HepG2 (cell line): Measurements from ENCODE around the gene PLD6. TPM values are rescaled to one million over a fixed set of nuclear protein-coding genes. Genes with fewer than 3 reads are reported as not detected.

Experiments used
- ATAC-seq: fragments of 200-7000 bp; cut with Tn5 transposase; 3 replicates; pipeline ENCODE4 v1.9.1; 2020; ENCODE audit warnings: mild to moderate bottlenecking, moderate library complexity
- BruUV-seq: library from RNA; stranded (reverse); fragments of 400-500 nt; replicated peaks from 2 replicates; lab custom pipeline; 2021; lab: Mats Ljungman, UMichigan
- CTCF ChIA-PET: fragments of 300-600 bp; formaldehyde crosslinking; extraction: SDS; loops from one replicate; lab custom pipeline; 2021; ENCODE audit warnings: low total read pairs, inconsistent platforms, low intra/inter-chr PET ratio; lab: Yijun Ruan, JAX
- POLR2A ChIA-PET: fragments of 350-600 bp; sonication (Branson Sonifier 250); formaldehyde crosslinking; loops from one replicate; lab custom pipeline; 2020; ENCODE audit warnings: antibody characterized with exemption, inconsistent platforms; lab: Yijun Ruan, JAX
- DNase-seq: peaks from one replicate; pipeline ENCODE4 v3.0.0-alpha.2; 2015; ENCODE audit warnings: low spot score
- FAIRE-seq: peaks from 3 replicates; lab custom pipeline; 2011; peaks lifted over from hg19 to GRCh38; lab: Jason Lieb, UNC
- H2AFZ ChIP-seq: one replicate; pipeline ENCODE4 v1.6.1; 2011; ENCODE audit warnings: low read length, inconsistent platforms
- H3K27ac ChIP-seq: fragments of 300-600 bp; 3 replicates; pipeline ENCODE4 v1.8.0; 2011; ENCODE audit warnings: mixed run types, mild to moderate bottlenecking, mixed read lengths, low read length, inconsistent platforms; ENCODE audit not compliant: insufficient read depth; ENCODE audit errors: extremely low read length
- H3K27me3 ChIP-seq, 2 experiments: fragments of 200-600 bp in 1 of 2; 2 replicates in 1 of 2; 3 replicates in 1 of 2; pipeline versions ENCODE4 v1.6.0 to v1.8.0; 2011; ENCODE audit warnings: low read length in 2 of 2, mild to moderate bottlenecking in 2 of 2, moderate library complexity in 2 of 2, inconsistent platforms in 1 of 2; ENCODE audit not compliant: insufficient read depth in 2 of 2, control insufficient read depth in 1 of 2
- H3K36me3 ChIP-seq, 2 experiments: fragments of 200-600 bp in 1 of 2; replicated peaks in 1 of 2; 2 replicates in 1 of 2; 3 replicates in 1 of 2; pipeline versions ENCODE4 v1.5.1 to v1.8.0; 2011; ENCODE audit warnings: low read length in 2 of 2, inconsistent platforms in 1 of 2; ENCODE audit not compliant: insufficient read depth in 2 of 2, control insufficient read depth in 1 of 2
- H3K4me1 ChIP-seq: 2 replicates; pipeline ENCODE4 v1.5.1; 2012; ENCODE audit warnings: low read length, inconsistent platforms; ENCODE audit not compliant: insufficient read depth
- H3K4me2 ChIP-seq: 2 replicates; pipeline ENCODE4 v1.6.0; 2011; ENCODE audit warnings: low read depth, low read length, inconsistent platforms
- H3K4me3 ChIP-seq, 3 experiments: fragments of 200-600 bp in 1 of 3; sonication (generic), shearing (Covaris generic) in 1 of 3; replicated peaks in 1 of 3; 2 replicates each; pipeline ENCODE4 v1.5.1; 2011 to 2016; ENCODE audit warnings: low read length in 3 of 3, inconsistent platforms in 2 of 3, low read depth in 2 of 3, mild to moderate bottlenecking in 2 of 3, control low read depth in 1 of 3, mixed read lengths in 1 of 3; ENCODE audit not compliant: insufficient read depth in 1 of 3
- H3K79me2 ChIP-seq: one replicate; pipeline ENCODE4 v1.6.1; 2011; ENCODE audit warnings: low read length, inconsistent platforms; ENCODE audit not compliant: insufficient read depth
- H3K9ac ChIP-seq: 2 replicates; pipeline ENCODE4 v1.6.0; 2011; ENCODE audit warnings: mild to moderate bottlenecking, low read depth, low read length, inconsistent platforms; ENCODE audit not compliant: insufficient read depth
- H3K9me3 ChIP-seq: 2 replicates; pipeline ENCODE4 v1.5.1; 2012; ENCODE audit warnings: mild to moderate bottlenecking, low read length
- H4K20me1 ChIP-seq: 2 replicates; pipeline ENCODE4 v1.6.0; 2011; ENCODE audit warnings: inconsistent platforms, mild to moderate bottlenecking, low read length, moderate library complexity; ENCODE audit not compliant: insufficient read depth
- AGO2 ChIP-seq: fragments of 200-400 bp; formaldehyde crosslinking; optimal IDR thresholded peaks from 2 replicates; pipeline ENCODE3; 2017; ENCODE audit warnings: mild to moderate bottlenecking, low read depth, low read length, moderate library complexity
- ASH2L ChIP-seq: fragments of 300-600, 200-600 bp; sonication (generic); IDR thresholded peaks from 2 replicates; pipeline ENCODE4 v1.7.0; 2017; ENCODE audit warnings: low read depth, mild to moderate bottlenecking, moderate library complexity, mixed read lengths, low read length; ENCODE audit not compliant: insufficient read length
- BCL3 ChIP-seq: sonication (generic); formaldehyde crosslinking; IDR thresholded peaks from 2 replicates; pipeline ENCODE4 v1.5.1; 2020; ENCODE audit warnings: mild to moderate bottlenecking, missing genetic modification reagents, moderate library complexity
- HBP1 ChIP-seq: IDR thresholded peaks from 2 replicates; pipeline ENCODE4 v1.6.1; 2016; ENCODE audit warnings: low read depth, control low read depth
- HIVEP1 ChIP-seq: sonication (generic); formaldehyde crosslinking; IDR thresholded peaks from 2 replicates; pipeline ENCODE4 v1.4.0; 2020; ENCODE audit warnings: mild to moderate bottlenecking, missing genetic modification reagents
- HNF4G ChIP-seq, 2 experiments: sonication (generic) in 1 of 2; formaldehyde crosslinking in 1 of 2; IDR thresholded peaks; 2 replicates each; pipeline versions ENCODE4 v1.4.0 to v1.6.1; 2011 to 2020; ENCODE audit warnings: borderline replicate concordance in 2 of 2, low read depth in 2 of 2, mild to moderate bottlenecking in 2 of 2, low read length in 1 of 2, missing genetic modification reagents in 1 of 2, moderate library complexity in 1 of 2
- IRX3 ChIP-seq: sonication (generic); formaldehyde crosslinking; IDR thresholded peaks from 2 replicates; pipeline ENCODE4 v1.8.1; 2023; ENCODE audit warnings: mild to moderate bottlenecking, low read depth, missing genetic modification reagents, borderline replicate concordance
- JUND ChIP-seq: sonication (generic); formaldehyde crosslinking; IDR thresholded peaks from 2 replicates; pipeline ENCODE4 v1.8.0; 2022; ENCODE audit warnings: mild to moderate bottlenecking, missing genetic modification reagents
- MED1 ChIP-seq: sonication (generic); formaldehyde crosslinking; IDR thresholded peaks from 2 replicates; pipeline ENCODE4 v1.4.0; 2020; ENCODE audit warnings: missing genetic modification reagents
- SMAD9 ChIP-seq: sonication (generic); formaldehyde crosslinking; IDR thresholded peaks from 2 replicates; pipeline ENCODE4 v1.5.1; 2020; ENCODE audit warnings: mild to moderate bottlenecking, missing genetic modification reagents
- SP4 ChIP-seq: sonication (generic); formaldehyde crosslinking; IDR thresholded peaks from 2 replicates; pipeline ENCODE4 v1.8.1; 2023; ENCODE audit warnings: mild to moderate bottlenecking, missing genetic modification reagents
- ZBTB7B ChIP-seq: sonication (generic); formaldehyde crosslinking; IDR thresholded peaks from 2 replicates; pipeline ENCODE4 v1.4.0; 2020; ENCODE audit warnings: missing genetic modification reagents
- ZNF281 ChIP-seq: sonication (generic); formaldehyde crosslinking; IDR thresholded peaks from 2 replicates; pipeline ENCODE4 v1.4.0; 2020; ENCODE audit warnings: missing genetic modification reagents, borderline replicate concordance
- ZNF558 ChIP-seq: sonication (generic); formaldehyde crosslinking; IDR thresholded peaks from 2 replicates; pipeline ENCODE4 v1.9.0; 2022; ENCODE audit warnings: mild to moderate bottlenecking, missing genetic modification reagents, borderline replicate concordance
- ZNF572 ChIP-seq: sonication (generic); formaldehyde crosslinking; IDR thresholded peaks from 2 replicates; pipeline ENCODE4 v1.5.1; 2020; ENCODE audit warnings: mild to moderate bottlenecking, missing genetic modification reagents
- ZNF660 ChIP-seq: sonication (generic); formaldehyde crosslinking; IDR thresholded peaks from 2 replicates; pipeline ENCODE4 v1.5.1; 2020; ENCODE audit warnings: mild to moderate bottlenecking, low read depth, missing genetic modification reagents, borderline replicate concordance
- WGBS: methylation state at CpG from one replicate; pipeline ENCODE4 v1.1.6; 2017; ENCODE audit warnings: low lambda C conversion rate; 5-methylcytosine and 5-hydroxymethylcytosine counted together
- in situ Hi-C: cut with HindIII; loops from 2 replicates; pipeline ENCODE4 v1.10.0; 2017; ENCODE audit warnings: low pct_unique_long_range_greater_than_20kb; ENCODE audit not compliant: extremely low pct_ligation_motif_present
- intact Hi-C: fragments of 100-400 bp; cut with micrococcal nuclease; formaldehyde crosslinking; loops from one replicate; pipeline ENCODE4 v1.10.0; 2022; ENCODE audit not compliant: unreplicated experiment
- polyA plus RNA-seq, 8 experiments: library from polyadenylated mRNA; depleted of rRNA in 3 of 8; stranded (reverse) in 7 of 8; unstranded in 1 of 8; fragments of >200 nt; fragmentation: Illumina TruSeq in 4 of 8; extraction: Trizol in 4 of 8; gene quantifications; 2 replicates each; pipeline versions ENCODE4 v1.2.1 to v1.2.3, GENCODE V29; 2011 to 2016; ENCODE audit warnings: low read depth in 4 of 8, missing spikeins in 1 of 8, mixed read lengths in 1 of 8; ENCODE audit not compliant: insufficient read depth in 1 of 8
- total RNA-seq, 5 experiments: library from RNA; depleted of rRNA; stranded (reverse); fragments of >200 nt; fragmentation: Illumina TruSeq; extraction: Trizol; gene quantifications; 2 replicates each; pipeline ENCODE4 v1.2.3, GENCODE V29; 2016; ENCODE audit warnings: low read depth in 1 of 5

PLD6 gene
- total and polyA plus RNA-seq, 2 of the 13 experiments (the other 11 are each of a cell fraction or from before 2014, with no cell fraction given): 5.2 to 11.4 TPM

GRCh38 chr17:17236295-17237025 lies 30.3 kb upstream of the PLD6 start:
- H2AFZ ChIP-seq: no peak overlapping the region
- DNase-seq (peak; percentile 50), ATAC-seq (peak; percentile 44), FAIRE-seq (no peak)
- H4K20me1 ChIP-seq: no peaks in the 10 kb centered on the region
- CTCF ChIA-PET: no interaction called here
- peaks cover 28% of the 10 kb centered on the region for H3K79me2 ChIP-seq
- no peaks in the 10 kb centered on the region for H3K27me3 ChIP-seq
- H3K9ac ChIP-seq: peak overlapping the region; percentile 94
- in situ Hi-C loops: no loop called here
- H3K9me3 ChIP-seq: no peaks in the 10 kb centered on the region
- peaks cover 54% of the 10 kb centered on the region for H3K4me1 ChIP-seq
- BruUV-seq: TSS peak; percentile 88
- POLR2A ChIA-PET: interaction anchor here (0.7 to 2.8 kb wide), 8 partner anchors 17 to 204 kb away, joined by 3 to 12 read pairs (median 4); partner anchors contain the start of genes COPS3, MPRIP and PLD6
- H3K27ac ChIP-seq: peak overlapping the region; percentile 92
- H3K4me2 ChIP-seq: peak overlapping the region; percentile 88
- 0% methylated on average over 9 of the region's 31 CpGs for WGBS
- peaks cover 2 to 13% of the 10 kb centered on the region in 2 experiments for H3K36me3 ChIP-seq
- intact Hi-C loops: no loop called here
- peak overlapping the region; percentile 87 to 95 (median 91) for H3K4me3 ChIP-seq
- TF ChIP-seq ZBTB7B (CRISPR knock-in tag) (0 out of 2 replicates have a peak, but pooled peaks have one; percentile 55), ZNF281 (peak; percentile 26; the same call in 1 of the 2 replicates), ZNF558 (CRISPR knock-in tag) (peak; percentile 20; the same call in 1 of the 2 replicates), ZNF572 (CRISPR knock-in tag) (peak; percentile 94), IRX3 (CRISPR knock-in tag) (no peak), HIVEP1 (CRISPR knock-in tag) (0 out of 2 replicates have a peak, but pooled peaks have one; percentile 6), AGO2 (peak; percentile 67), SMAD9 (CRISPR knock-in tag) (no peak), JUND (0 out of 2 replicates have a peak, but pooled peaks have one; percentile 38), HBP1 (CRISPR knock-in tag) (peak; percentile 38; the same call in 1 of the 2 replicates), ZNF660 (no peak), MED1 (CRISPR knock-in tag) (no peak), HNF4G (IDR thresholded peaks at IDR 0.05; ENCODE audit: borderline replicate concordance, low read depth, low read length) (0 out of 2 replicates have a peak, but pooled peaks have one; percentile 15), HNF4G (CRISPR knock-in tag; IDR thresholded peaks at IDR 0.05; ENCODE audit: borderline replicate concordance, low read depth) (no peak), BCL3 (CRISPR knock-in tag) (peak; percentile 27; the same call in 1 of the 2 replicates), ASH2L (peak; percentile 12), SP4 (CRISPR knock-in tag) (peak; percentile 54)
